Lung (tissue), 12 donors: ENCODE data around the gene AK9. TPM values are rescaled to one million over a fixed set of nuclear protein-coding genes. Genes with fewer than 3 reads are reported as not detected.

Source experiments
- ATAC-seq: fragments of 200-7000 bp; cut with Tn5 transposase; one replicate; pipeline ENCODE4 v1.9.1; 2020; ENCODE audit warnings: moderate number of reproducible peaks; ENCODE audit not compliant: insufficient read depth, low FRiP score
- DNase-seq, 3 donors: peaks; one replicate each; pipeline ENCODE4 v3.0.0-alpha.2; 2013 to 2017
- H3K27ac ChIP-seq, 2 donors: one replicate each; pipeline ENCODE4 v1.5.1; 2013; ENCODE audit warnings: mild to moderate bottlenecking in 2 of 2, moderate library complexity in 2 of 2, control low read depth in 1 of 2, inconsistent platforms in 1 of 2, low read depth in 1 of 2, low read length in 1 of 2
- H3K27me3 ChIP-seq, 3 donors: one replicate each; pipeline ENCODE4 v1.5.1; 2013; ENCODE audit warnings: low read length in 2 of 3; ENCODE audit not compliant: control insufficient read depth in 3 of 3, insufficient read depth in 3 of 3
- H3K36me3 ChIP-seq, 4 donors: one replicate each; pipeline ENCODE4 v1.5.1; 2013; ENCODE audit warnings: low read length in 4 of 4, mild to moderate bottlenecking in 1 of 4, moderate library complexity in 1 of 4; ENCODE audit not compliant: control insufficient read depth in 4 of 4, insufficient read depth in 4 of 4
- H3K4me1 ChIP-seq, 5 donors: one replicate each; pipeline ENCODE4 v1.5.1; 2013; ENCODE audit warnings: low read length in 5 of 5, mild to moderate bottlenecking in 2 of 5, moderate library complexity in 1 of 5; ENCODE audit not compliant: control insufficient read depth in 5 of 5, insufficient read depth in 5 of 5
- H3K4me3 ChIP-seq: one replicate; pipeline ENCODE4 v1.5.1; 2013; ENCODE audit warnings: mild to moderate bottlenecking, control low read depth, moderate library complexity
- H3K9ac ChIP-seq, 2 donors: one replicate each; pipeline ENCODE4 v1.5.1; 2013; ENCODE audit warnings: low read length in 2 of 2, control low read depth in 1 of 2; ENCODE audit not compliant: insufficient read depth in 1 of 2
- H3K9me3 ChIP-seq, 4 donors: one replicate each; pipeline ENCODE4 v1.5.1; 2013; ENCODE audit warnings: low read length in 3 of 4, mild to moderate bottlenecking in 1 of 4, moderate library complexity in 1 of 4; ENCODE audit not compliant: control insufficient read depth in 4 of 4, insufficient read depth in 3 of 4
- CTCF ChIP-seq: IDR thresholded peaks from 2 replicates; pipeline ENCODE4 v1.5.1; 2012; ENCODE audit warnings: mild to moderate bottlenecking; ENCODE audit errors: control extremely low read depth, extremely low read depth
- WGBS, 2 donors: extraction: QIAGEN DNeasy Blood & Tissue Kit; methylation state at CpG; one replicate each; pipeline ENCODE4 v1.1.7; 2013; 5-methylcytosine and 5-hydroxymethylcytosine counted together
- polyA plus RNA-seq, 2 donors: library from polyadenylated mRNA; stranded (reverse); fragments of 200-250 nt; gene quantifications; one replicate each; pipeline ENCODE4 v1.2.1, GENCODE V29; 2013
- total RNA-seq, 2 donors: library from RNA; depleted of rRNA in 1 of 2; stranded (reverse); fragments of >200 nt in 1 of 2; gene quantifications; one replicate each; pipeline ENCODE4 v1.2.1, GENCODE V29; 2014 to 2021
- donor health status: control.
- donor health status: control.
- donor health status: Bipolar disorder and iron deficiency.
- donor health status: healthy.
- donor health status: DM: yes; HTN: yes; CAD: no.

AK9 gene
- total and polyA plus RNA-seq, 4 donors, result 4.1 to 26.3 (median 7.2) TPM

GRCh38 chr6:109447087-109447486 is 243.9 kb downstream of the AK9 start:
- Histone ChIP-seq H3K27me3 (no peaks in the 10 kb centered on the region), H3K4me3 (no peak overlapping the region), H3K9me3 (no peaks in the 10 kb centered on the region), H3K36me3 (peaks cover 0 to 50% (median 29%) of the 10 kb centered on the region in 4 donors), H3K27ac (no peak overlapping the region), H3K9ac (no peak overlapping the region), H3K4me1 (peaks cover 0 to 2% (median 0%) of the 10 kb centered on the region in 5 donors)
- 90 to 92% methylated on average over 10 of the region's 10 CpGs for WGBS, 2 donors
- DNase-seq, result no peak
- TF ChIP-seq CTCF, result no peak
- no peak for ATAC-seq

GRCh38 chr6:109446541-109446940 is 244.5 kb downstream of the AK9 start:
- peaks cover 0 to 48% (median 25%) of the 10 kb centered on the region in 4 donors for H3K36me3 ChIP-seq
- 67 to 83% methylated on average over 8 of the region's 8 CpGs for WGBS, 2 donors

GRCh38 chr6:109446072-109446471 is 244.9 kb downstream of the AK9 start:
- Histone ChIP-seq H3K36me3 (peaks cover 0 to 46% (median 22%) of the 10 kb centered on the region in 4 donors), H3K27ac (no peak overlapping the region), H3K4me1 (peaks cover 0 to 10% (median 4%) of the 10 kb centered on the region in 5 donors), H3K4me3 (no peak overlapping the region), H3K27me3 (no peaks in the 10 kb centered on the region), H3K9me3 (no peaks in the 10 kb centered on the region), H3K9ac (no peak overlapping the region)
- ATAC-seq (no peak), DNase-seq (no peak)
- no peak for TF ChIP-seq CTCF
- 90 to 93% methylated on average over 15 of the region's 15 CpGs for WGBS, 2 donors

More at GRCh38 chr6:109446541-109446940, 244.5 kb downstream of the AK9 start:
- no peak overlapping the region for H3K4me3 ChIP-seq
- no peak for ATAC-seq
- H3K9ac ChIP-seq, result no peak overlapping the region
- no peak for TF ChIP-seq CTCF
- no peak overlapping the region for H3K27ac ChIP-seq
- DNase-seq, result no peak
- peaks cover 0 to 8% (median 4%) of the 10 kb centered on the region in 5 donors for H3K4me1 ChIP-seq
- H3K27me3 ChIP-seq, result no peaks in the 10 kb centered on the region
- H3K9me3 ChIP-seq, result no peaks in the 10 kb centered on the region

GRCh38 chr6:109445382-109445781 is 245.6 kb downstream of the AK9 start:
- H3K27me3 ChIP-seq, result no peaks in the 10 kb centered on the region
- peaks cover 0 to 10% (median 4%) of the 10 kb centered on the region in 5 donors for H3K4me1 ChIP-seq
- H3K9me3 ChIP-seq, result no peaks in the 10 kb centered on the region
- H3K4me3 ChIP-seq, result no peak overlapping the region
- WGBS, 2 donors, result 90 to 91% methylated on average over 9 of the region's 9 CpGs
- peaks cover 0 to 44% (median 22%) of the 10 kb centered on the region in 4 donors for H3K36me3 ChIP-seq
- no peak overlapping the region for H3K9ac ChIP-seq
- ATAC-seq, result no peak
- DNase-seq, result no peak
- no peak for TF ChIP-seq CTCF
- H3K27ac ChIP-seq, result no peak overlapping the region
